Trophoblast cell (in vitro differentiated cells and primary cell): Measurements from ENCODE around the gene GPRASP3.

ENCODE experiments used
- DNase-seq, 2 donors: peaks; one replicate each; pipeline ENCODE4 v3.0.0-alpha.2; 2016
- H2AFZ ChIP-seq: 2 replicates; pipeline ENCODE4 v1.6.1; 2013; ENCODE audit warnings: low read length, moderate library complexity, mild to moderate bottlenecking; ENCODE audit not compliant: insufficient read depth, poor library complexity
- H2AK5ac ChIP-seq: 2 replicates; pipeline ENCODE4 v1.6.1; 2013; ENCODE audit warnings: mild to moderate bottlenecking, low read length
- H2BK120ac ChIP-seq: 2 replicates; pipeline ENCODE4 v1.6.1; 2013; ENCODE audit warnings: low read length, mild to moderate bottlenecking, moderate library complexity; ENCODE audit not compliant: insufficient read depth, poor library complexity
- H2BK12ac ChIP-seq: 2 replicates; pipeline ENCODE4 v1.6.1; 2013; ENCODE audit warnings: mild to moderate bottlenecking, low read length, moderate library complexity
- H2BK5ac ChIP-seq: 2 replicates; pipeline ENCODE4 v1.6.1; 2013; ENCODE audit warnings: low read length, low read depth, moderate library complexity, mild to moderate bottlenecking; ENCODE audit not compliant: poor library complexity
- H3K14ac ChIP-seq: 2 replicates; pipeline ENCODE4 v1.6.1; 2013; ENCODE audit warnings: mild to moderate bottlenecking, low read length
- H3K18ac ChIP-seq: 2 replicates; pipeline ENCODE4 v1.6.1; 2013; ENCODE audit warnings: mild to moderate bottlenecking, low read length
- H3K23ac ChIP-seq: 2 replicates; pipeline ENCODE4 v1.6.1; 2013; ENCODE audit warnings: low read length
- H3K27ac ChIP-seq: 2 replicates; pipeline ENCODE4 v1.5.1; 2013; ENCODE audit warnings: low read depth, mild to moderate bottlenecking, inconsistent platforms, low read length, moderate library complexity
- H3K27me3 ChIP-seq: 2 replicates; pipeline ENCODE4 v1.6.1; 2013; ENCODE audit warnings: inconsistent platforms, mild to moderate bottlenecking, low read length, moderate library complexity; ENCODE audit not compliant: insufficient read depth
- H3K36me3 ChIP-seq, 2 experiments: 1 replicate in 1 of 2; 2 replicates in 1 of 2; pipeline ENCODE4 v1.6.1; 2013; ENCODE audit warnings: low read length in 2 of 2, mild to moderate bottlenecking in 2 of 2, moderate library complexity in 1 of 2; ENCODE audit not compliant: insufficient read depth in 2 of 2, control insufficient read depth in 1 of 2
- H3K4ac ChIP-seq: 2 replicates; pipeline ENCODE4 v1.6.1; 2013; ENCODE audit warnings: low read depth, mild to moderate bottlenecking, low read length, moderate library complexity
- H3K4me1 ChIP-seq, 2 experiments: 1 replicate in 1 of 2; 2 replicates in 1 of 2; pipeline ENCODE4 v1.6.1; 2013; ENCODE audit warnings: low read length in 2 of 2, mild to moderate bottlenecking in 2 of 2, moderate library complexity in 1 of 2; ENCODE audit not compliant: insufficient read depth in 2 of 2, control insufficient read depth in 1 of 2
- H3K4me2 ChIP-seq: 2 replicates; pipeline ENCODE4 v1.6.1; 2013; ENCODE audit warnings: inconsistent platforms, mild to moderate bottlenecking, low read length, moderate library complexity
- H3K4me3 ChIP-seq: 2 replicates; pipeline ENCODE4 v1.5.1; 2013; ENCODE audit warnings: mild to moderate bottlenecking, low read depth, low read length, inconsistent platforms
- H3K79me1 ChIP-seq: one replicate; pipeline ENCODE4 v1.6.1; 2013; ENCODE audit warnings: low read length
- H3K79me2 ChIP-seq: 2 replicates; pipeline ENCODE4 v1.6.1; 2013; ENCODE audit warnings: low read length, mild to moderate bottlenecking; ENCODE audit not compliant: control insufficient read depth, insufficient read depth, poor library complexity
- H3K9ac ChIP-seq: 2 replicates; pipeline ENCODE4 v1.6.1; 2013; ENCODE audit warnings: mild to moderate bottlenecking, low read length
- H3K9me3 ChIP-seq: 2 replicates; pipeline ENCODE4 v1.6.1; 2013; ENCODE audit warnings: low read depth, mild to moderate bottlenecking, control low read depth, inconsistent platforms, low read length; ENCODE audit not compliant: insufficient read depth
- H4K12ac ChIP-seq: 2 replicates; pipeline ENCODE4 v1.6.1; 2013; ENCODE audit warnings: low read depth, mild to moderate bottlenecking, low read length, moderate library complexity
- H4K8ac ChIP-seq: 2 replicates; pipeline ENCODE4 v1.6.1; 2013; ENCODE audit warnings: low read depth, mild to moderate bottlenecking, low read length, moderate library complexity
- H4K91ac ChIP-seq: one replicate; pipeline ENCODE4 v1.6.1; 2013; ENCODE audit warnings: low read depth, mild to moderate bottlenecking, low read length, moderate library complexity
- WGBS: extraction: QIAGEN DNeasy Blood & Tissue Kit; methylation state at CpG from one replicate; pipeline ENCODE4 v1.1.7; 2013; ENCODE audit warnings: missing lambda C conversion rate; ENCODE audit not compliant: insufficient read length, insufficient coverage; ENCODE audit errors: extremely low coverage; 5-methylcytosine and 5-hydroxymethylcytosine counted together

The GPRASP3 gene

GRCh38 chrX:102739657-102740056, 19.1 kb downstream of the GPRASP3 start:
- H3K23ac ChIP-seq: no peak overlapping the region
- H3K79me1 ChIP-seq: no peaks in the 10 kb centered on the region
- no CpG with 5 or more reads among the region's 7 CpGs for WGBS
- H3K4ac ChIP-seq: no peak overlapping the region
- H3K27ac ChIP-seq: no peak overlapping the region
- no peak overlapping the region for H2BK12ac ChIP-seq
- no peak overlapping the region for H2BK120ac ChIP-seq
- H3K36me3 ChIP-seq: no peaks in the 10 kb centered on the region
- no peak overlapping the region for H3K14ac ChIP-seq
- H2AK5ac ChIP-seq: no peak overlapping the region
- H4K91ac ChIP-seq: no peak overlapping the region
- no peak overlapping the region for H2BK5ac ChIP-seq
- no peaks in the 10 kb centered on the region for H3K4me1 ChIP-seq
- H3K18ac ChIP-seq: no peak overlapping the region
- no peaks in the 10 kb centered on the region for H3K79me2 ChIP-seq
- H3K4me2 ChIP-seq: no peak overlapping the region
- no peak overlapping the region for H4K12ac ChIP-seq
- no peak overlapping the region for H2AFZ ChIP-seq
- no peaks in the 10 kb centered on the region for H3K9me3 ChIP-seq
- H3K4me3 ChIP-seq: no peak overlapping the region
- H4K8ac ChIP-seq: no peak overlapping the region
- H3K9ac ChIP-seq: no peak overlapping the region
- DNase-seq: no peak
- H3K27me3 ChIP-seq: no peaks in the 10 kb centered on the region

GRCh38 chrX:102744307-102744706, 23.8 kb downstream of the GPRASP3 start:
- Histone ChIP-seq H2BK12ac (no peak overlapping the region), H3K4me1 (no peaks in the 10 kb centered on the region), H3K14ac (no peak overlapping the region)

GRCh38 chrX:102745513-102745856, 24.9 kb downstream of the GPRASP3 start:
- Histone ChIP-seq H3K79me1 (peaks cover 6% of the 10 kb centered on the region), H3K14ac (no peak overlapping the region), H2BK12ac (no peak overlapping the region), H3K27me3 (no peaks in the 10 kb centered on the region), H3K27ac (no peak overlapping the region), H4K8ac (no peak overlapping the region), H3K9me3 (no peaks in the 10 kb centered on the region), H4K91ac (no peak overlapping the region), H3K4me2 (peak overlapping the region; percentile 86), H3K18ac (no peak overlapping the region), H3K4ac (no peak overlapping the region), H3K23ac (no peak overlapping the region), H3K36me3 (no peaks in the 10 kb centered on the region), H4K12ac (no peak overlapping the region), H3K4me1 (no peaks in the 10 kb centered on the region), H2AK5ac (no peak overlapping the region), H3K9ac (no peak overlapping the region), H2BK5ac (no peak overlapping the region), H3K4me3 (peak overlapping the region; percentile 80), H2BK120ac (no peak overlapping the region), H2AFZ (no peak overlapping the region), H3K79me2 (no peaks in the 10 kb centered on the region)
- WGBS: no CpG with 5 or more reads among the region's 14 CpGs
- no peak for DNase-seq

More at GRCh38 chrX:102744307-102744706, 23.8 kb downstream of the GPRASP3 start:
- H3K23ac ChIP-seq: no peak overlapping the region
- peaks cover 6% of the 10 kb centered on the region for H3K79me1 ChIP-seq
- H4K12ac ChIP-seq: no peak overlapping the region
- H4K91ac ChIP-seq: no peak overlapping the region
- no CpG with 5 or more reads among the region's 1 CpG for WGBS
- H3K27me3 ChIP-seq: no peaks in the 10 kb centered on the region
- H3K36me3 ChIP-seq: no peaks in the 10 kb centered on the region
- no peak overlapping the region for H2BK5ac ChIP-seq
- no peak overlapping the region for H3K4me3 ChIP-seq
- H3K27ac ChIP-seq: no peak overlapping the region
- H3K9me3 ChIP-seq: no peaks in the 10 kb centered on the region
- no peak overlapping the region for H4K8ac ChIP-seq
- no peaks in the 10 kb centered on the region for H3K79me2 ChIP-seq
- H3K18ac ChIP-seq: no peak overlapping the region
- no peak overlapping the region for H3K9ac ChIP-seq
- H2AFZ ChIP-seq: no peak overlapping the region
- no peak overlapping the region for H3K4ac ChIP-seq
- no peak overlapping the region for H2AK5ac ChIP-seq
- H2BK120ac ChIP-seq: no peak overlapping the region
- H3K4me2 ChIP-seq: no peak overlapping the region
- no peak for DNase-seq

- Histone ChIP-seq H4K8ac (peak overlapping the region; percentile 79), H3K79me1 (peaks cover 6% of the 10 kb centered on the region), H3K18ac (no peak overlapping the region), H3K27me3 (no peaks in the 10 kb centered on the region), H3K4me3 (peak overlapping the region; percentile 80), H3K4ac (peak overlapping the region; percentile 25), H4K12ac (peak overlapping the region; percentile 59), H3K9me3 (no peaks in the 10 kb centered on the region), H3K4me1 (no peaks in the 10 kb centered on the region), H3K27ac (no peak overlapping the region), H3K9ac (peak overlapping the region; percentile 69), H3K36me3 (no peaks in the 10 kb centered on the region), H2BK12ac (no peak overlapping the region), H2AFZ (peak overlapping the region; percentile 45), H3K23ac (no peak overlapping the region), H2BK5ac (no peak overlapping the region), H2BK120ac (peak overlapping the region; percentile 73), H4K91ac (no peak overlapping the region), H3K4me2 (peak overlapping the region; percentile 86), H2AK5ac (no peak overlapping the region), H3K14ac (no peak overlapping the region), H3K79me2 (no peaks in the 10 kb centered on the region)
- WGBS: no CpG with 5 or more reads among the region's 61 CpGs
- DNase-seq: no peak
Measured at GRCh38 chrX:102745857-102746584, 25.5 kb downstream of the GPRASP3 start.
